ENCODE measurements around the gene ZNF331. TPM values are rescaled to one million over a fixed set of nuclear protein-coding genes. Genes with fewer than 3 reads are reported as not detected.

ZNF331 gene
- total and polyA plus RNA-seq, 2 experiments from 2014 or later = 12.3 to 15.6 TPM

GRCh38 chr19:53597023-53597422, 59.1 kb downstream of the ZNF331 start:
- no peaks in the 10 kb centered on the region for H4K20me1 ChIP-seq (ENCODE audit: insufficient read depth, poor library complexity, severe bottlenecking)
- no peaks in the 10 kb centered on the region for H3K79me2 ChIP-seq
- WGBS (ENCODE audit: low lambda C conversion rate, missing lambda C conversion rate) = 86% methylated on average over 12 of the region's 12 CpGs

DNA sequence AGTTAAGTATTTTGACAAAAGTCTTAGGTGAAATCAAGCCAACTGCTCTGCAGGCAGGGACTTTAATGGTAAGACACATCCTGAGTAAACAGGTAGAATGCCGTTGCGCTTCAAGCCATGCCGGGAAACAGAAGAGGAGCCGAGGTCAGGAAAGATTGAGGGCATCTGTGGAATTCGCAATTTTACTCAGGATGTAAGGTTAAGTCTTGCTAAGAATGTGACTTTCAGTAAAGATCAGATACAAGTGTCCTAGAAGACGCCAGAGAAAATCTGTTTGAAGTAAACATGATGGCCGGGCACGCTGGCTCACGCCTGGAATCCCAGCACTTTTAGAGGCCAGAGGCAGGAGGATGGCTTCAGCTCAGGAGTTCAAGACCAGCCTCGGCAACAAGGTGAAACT, 60.4 kb downstream of the ZNF331 start:
- 56% methylated on average over 10 of the region's 10 CpGs for WGBS (ENCODE audit: low lambda C conversion rate, missing lambda C conversion rate)
- TF ChIP-seq CTCF (IDR thresholded peaks at IDR 0.05; ENCODE audit: poor library complexity) (no peak), EZH2phosphoT487 (IDR thresholded peaks at IDR 0.05; ENCODE audit: low read depth, severe bottlenecking, unreplicated experiment) (no peak), EZH2 (IDR thresholded peaks at IDR 0.05; ENCODE audit: borderline replicate concordance) (no peak)

More at GRCh38 chr19:53597023-53597422, 59.1 kb downstream of the ZNF331 start:
- Histone ChIP-seq H3K4me2 (no peak overlapping the region), H3K4me1 (ENCODE audit: insufficient read depth) (no peaks in the 10 kb centered on the region), H3K27me3 (no peaks in the 10 kb centered on the region), H3K27ac (no peak overlapping the region), H3K9me3 (ENCODE audit: low read depth) (no peaks in the 10 kb centered on the region), H3K36me3 (replicated peaks; ENCODE audit: insufficient read depth, low read depth) (no peaks in the 10 kb centered on the region), H3K9me2 (replicated peaks; ENCODE audit: insufficient read depth) (no peaks in the 10 kb centered on the region), H2AFZ (no peak overlapping the region), H3K4me3 (no peak overlapping the region)
- DNase-seq (ENCODE audit: low spot score) = no peak
- TF ChIP-seq EZH2phosphoT487 (IDR thresholded peaks at IDR 0.05; ENCODE audit: low read depth, severe bottlenecking, unreplicated experiment) = no peak

GRCh38 chr19:53600217-53600616, 62.3 kb downstream of the ZNF331 start:
- H3K79me2 ChIP-seq = no peaks in the 10 kb centered on the region
- no peaks in the 10 kb centered on the region for H3K9me3 ChIP-seq (ENCODE audit: low read depth)
- DNase-seq (ENCODE audit: low spot score) = no peak
- no peaks in the 10 kb centered on the region for H3K27me3 ChIP-seq
- H3K4me3 ChIP-seq = no peak overlapping the region
- H3K4me1 ChIP-seq (ENCODE audit: insufficient read depth) = no peaks in the 10 kb centered on the region
- H2AFZ ChIP-seq = no peak overlapping the region
- no peaks in the 10 kb centered on the region for H3K36me3 ChIP-seq (replicated peaks; ENCODE audit: insufficient read depth, low read depth)
- no peaks in the 10 kb centered on the region for H3K9me2 ChIP-seq (replicated peaks; ENCODE audit: insufficient read depth)
- no peak overlapping the region for H3K27ac ChIP-seq
- TF ChIP-seq EZH2phosphoT487 (IDR thresholded peaks at IDR 0.05; ENCODE audit: low read depth, severe bottlenecking, unreplicated experiment) (no peak), CTCF (IDR thresholded peaks at IDR 0.05; ENCODE audit: poor library complexity) (no peak), EZH2 (IDR thresholded peaks at IDR 0.05; ENCODE audit: borderline replicate concordance) (no peak)
- 84% methylated on average over 4 of the region's 4 CpGs for WGBS (ENCODE audit: low lambda C conversion rate, missing lambda C conversion rate)
- H3K4me2 ChIP-seq = no peak overlapping the region
- H4K20me1 ChIP-seq (ENCODE audit: insufficient read depth, poor library complexity, severe bottlenecking) = no peaks in the 10 kb centered on the region

More for the DNA sequence above, 60.4 kb downstream of the ZNF331 start:
- H3K79me2 ChIP-seq = no peaks in the 10 kb centered on the region
- no peak overlapping the region for H3K4me2 ChIP-seq
- H4K20me1 ChIP-seq (ENCODE audit: insufficient read depth, poor library complexity, severe bottlenecking) = no peaks in the 10 kb centered on the region
- H3K9me3 ChIP-seq (ENCODE audit: low read depth) = no peaks in the 10 kb centered on the region
- no peaks in the 10 kb centered on the region for H3K27me3 ChIP-seq
- H3K4me3 ChIP-seq = no peak overlapping the region
- no peak overlapping the region for H2AFZ ChIP-seq
- H3K9me2 ChIP-seq (replicated peaks; ENCODE audit: insufficient read depth) = no peaks in the 10 kb centered on the region
- no peaks in the 10 kb centered on the region for H3K36me3 ChIP-seq (replicated peaks; ENCODE audit: insufficient read depth, low read depth)
- H3K27ac ChIP-seq = no peak overlapping the region
- DNase-seq (ENCODE audit: low spot score) = no peak
- no peaks in the 10 kb centered on the region for H3K4me1 ChIP-seq (ENCODE audit: insufficient read depth)

- H3K4me2 ChIP-seq = no peak overlapping the region
- no peaks in the 10 kb centered on the region for H4K20me1 ChIP-seq (ENCODE audit: insufficient read depth, poor library complexity, severe bottlenecking)
- WGBS (ENCODE audit: low lambda C conversion rate, missing lambda C conversion rate) = 88% methylated on average over 15 of the region's 15 CpGs
- H3K9me3 ChIP-seq (ENCODE audit: low read depth) = no peaks in the 10 kb centered on the region
- H3K4me1 ChIP-seq (ENCODE audit: insufficient read depth) = no peaks in the 10 kb centered on the region
- no peak overlapping the region for H2AFZ ChIP-seq
- no peaks in the 10 kb centered on the region for H3K36me3 ChIP-seq (replicated peaks; ENCODE audit: insufficient read depth, low read depth)
- no peak overlapping the region for H3K4me3 ChIP-seq
- no peak overlapping the region for H3K27ac ChIP-seq
- TF ChIP-seq CTCF (IDR thresholded peaks at IDR 0.05; ENCODE audit: poor library complexity) = no peak
- no peak for TF ChIP-seq EZH2phosphoT487 (IDR thresholded peaks at IDR 0.05; ENCODE audit: low read depth, severe bottlenecking, unreplicated experiment)
- TF ChIP-seq EZH2 (IDR thresholded peaks at IDR 0.05; ENCODE audit: borderline replicate concordance) = no peak
- H3K27me3 ChIP-seq = no peaks in the 10 kb centered on the region
- H3K9me2 ChIP-seq (replicated peaks; ENCODE audit: insufficient read depth) = no peaks in the 10 kb centered on the region
- no peaks in the 10 kb centered on the region for H3K79me2 ChIP-seq
- DNase-seq (ENCODE audit: low spot score) = no peak
Measured at GRCh38 chr19:53606031-53606430, 68.1 kb downstream of the ZNF331 start.
